Measurements from ENCODE around the gene PLEKHG5. TPM values are rescaled to one million over a fixed set of nuclear protein-coding genes. Genes with fewer than 3 reads are reported as not detected.

PLEKHG5 gene
- total and polyA plus RNA-seq, 10 of the 15 experiments (the other 5 are each of a cell fraction or from before 2014, with no cell fraction given) = 0.04 to 1.1 (median 0.18) TPM; not detected in 1

DNA sequence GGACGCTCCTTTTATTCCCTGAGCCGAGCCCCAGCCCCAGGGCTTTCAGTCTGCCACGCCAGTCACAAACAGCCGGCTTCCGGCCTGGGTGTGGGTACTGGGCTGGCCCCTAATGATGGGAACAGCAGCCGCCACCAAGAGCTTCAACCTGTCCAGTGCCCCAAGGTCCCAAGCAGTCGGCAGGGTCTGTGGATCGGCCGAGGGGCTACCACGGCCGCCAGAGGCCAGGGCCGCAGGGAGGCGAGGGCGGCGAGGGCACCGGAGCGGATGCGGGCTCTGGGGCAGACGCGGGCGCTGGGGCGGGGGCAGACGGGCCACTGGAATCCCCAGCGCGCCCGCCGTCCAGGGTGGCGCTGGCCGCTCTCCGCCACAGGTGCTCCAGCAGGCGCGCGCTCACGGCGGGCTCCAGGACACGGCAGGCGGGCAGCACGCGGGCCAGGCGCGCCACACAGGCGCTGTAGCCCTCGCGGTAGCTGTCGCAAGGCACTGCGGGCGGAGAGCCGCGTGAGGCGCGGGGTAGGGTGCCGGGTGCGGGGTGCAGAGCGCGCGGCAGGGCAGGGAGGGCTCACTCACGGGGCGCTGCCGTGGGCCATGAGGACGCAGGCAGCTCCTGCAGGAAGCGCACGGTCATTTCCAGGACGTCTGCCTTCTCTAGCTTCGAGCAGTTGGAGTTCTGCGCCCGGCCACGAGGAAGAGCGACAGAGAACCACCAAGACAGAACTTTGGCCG lies 72.6 kb downstream of the PLEKHG5 start:
- FAIRE-seq (no peak), ATAC-seq (no peak), DNase-seq (ENCODE audit: low read depth, low spot score) (no peak)
- Histone ChIP-seq H3K9me3 (replicated peaks; ENCODE audit: control insufficient read depth, insufficient read depth, low read length) (no peaks in the 10 kb centered on the region), H3K79me2 (ENCODE audit: control insufficient read depth, insufficient read depth, low read length) (no peaks in the 10 kb centered on the region), H3K9ac (ENCODE audit: control insufficient read depth, insufficient read depth, low read length) (no peak overlapping the region), H4K20me1 (ENCODE audit: control insufficient read depth, insufficient read depth) (no peaks in the 10 kb centered on the region; the same call in 1 of the 2 replicates), H3K36me3 (ENCODE audit: control insufficient read depth in 2 of 2, insufficient read depth in 2 of 2, low read length in 1 of 2) (no peaks in the 10 kb centered on the region), H3K4me1 (ENCODE audit: control insufficient read depth, insufficient read depth, low read length) (peaks cover 16% of the 10 kb centered on the region), H3K4me3 (no peak overlapping the region), H3K4me2 (ENCODE audit: control insufficient read depth, insufficient read depth) (no peak overlapping the region), H2AFZ (ENCODE audit: control insufficient read depth, low read depth, low read length) (no peak overlapping the region), H3K27me3 (replicated peaks in 1 of 2; ENCODE audit: control insufficient read depth in 2 of 2, insufficient read depth in 2 of 2, low read length in 1 of 2) (peaks cover 10 to 15% of the 10 kb centered on the region in 2 experiments; a peak in 3 of 4 replicates), H3K27ac (ENCODE audit: control insufficient read depth, insufficient read depth) (no peak overlapping the region)
- intact Hi-C loops (cut with micrococcal nuclease; ENCODE audit: unreplicated experiment) = no loop called here
- in situ Hi-C loops (cut with MboI) = no loop called here
- ChIA-PET CTCF (interaction anchor here (10.9 kb wide), 1 partner anchor 22 kb away, joined by 137 read pairs; no protein-coding TSS in a partner anchor), POLR2A (no interaction called here), SMC1A (ENCODE audit: uncharacterized antibody, unreplicated experiment) (interaction anchor here (1.6 kb wide), 1 partner anchor 19 kb away, joined by 3 read pairs; no protein-coding TSS in a partner anchor), RAD21 (ENCODE audit: unreplicated experiment) (no interaction called here)
- WGBS (ENCODE audit: insufficient coverage, insufficient replicate concordance, low lambda C conversion rate, missing lambda C conversion rate) = 50% methylated on average over 64 of the region's 69 CpGs
- no peak for TF ChIP-seq BCL3 (IDR thresholded peaks at IDR 0.05; ENCODE audit: borderline replicate concordance, insufficient read depth, low read depth, low read length, poor library complexity, severe bottlenecking)
- no peak for TF ChIP-seq POLR2A (IDR thresholded peaks at IDR 0.05; ENCODE audit: low read depth, low read length)
- TF ChIP-seq TBL1XR1 (IDR thresholded peaks at IDR 0.05; ENCODE audit: low read depth, low read length) = no peak
- TF ChIP-seq, protein P1, sequence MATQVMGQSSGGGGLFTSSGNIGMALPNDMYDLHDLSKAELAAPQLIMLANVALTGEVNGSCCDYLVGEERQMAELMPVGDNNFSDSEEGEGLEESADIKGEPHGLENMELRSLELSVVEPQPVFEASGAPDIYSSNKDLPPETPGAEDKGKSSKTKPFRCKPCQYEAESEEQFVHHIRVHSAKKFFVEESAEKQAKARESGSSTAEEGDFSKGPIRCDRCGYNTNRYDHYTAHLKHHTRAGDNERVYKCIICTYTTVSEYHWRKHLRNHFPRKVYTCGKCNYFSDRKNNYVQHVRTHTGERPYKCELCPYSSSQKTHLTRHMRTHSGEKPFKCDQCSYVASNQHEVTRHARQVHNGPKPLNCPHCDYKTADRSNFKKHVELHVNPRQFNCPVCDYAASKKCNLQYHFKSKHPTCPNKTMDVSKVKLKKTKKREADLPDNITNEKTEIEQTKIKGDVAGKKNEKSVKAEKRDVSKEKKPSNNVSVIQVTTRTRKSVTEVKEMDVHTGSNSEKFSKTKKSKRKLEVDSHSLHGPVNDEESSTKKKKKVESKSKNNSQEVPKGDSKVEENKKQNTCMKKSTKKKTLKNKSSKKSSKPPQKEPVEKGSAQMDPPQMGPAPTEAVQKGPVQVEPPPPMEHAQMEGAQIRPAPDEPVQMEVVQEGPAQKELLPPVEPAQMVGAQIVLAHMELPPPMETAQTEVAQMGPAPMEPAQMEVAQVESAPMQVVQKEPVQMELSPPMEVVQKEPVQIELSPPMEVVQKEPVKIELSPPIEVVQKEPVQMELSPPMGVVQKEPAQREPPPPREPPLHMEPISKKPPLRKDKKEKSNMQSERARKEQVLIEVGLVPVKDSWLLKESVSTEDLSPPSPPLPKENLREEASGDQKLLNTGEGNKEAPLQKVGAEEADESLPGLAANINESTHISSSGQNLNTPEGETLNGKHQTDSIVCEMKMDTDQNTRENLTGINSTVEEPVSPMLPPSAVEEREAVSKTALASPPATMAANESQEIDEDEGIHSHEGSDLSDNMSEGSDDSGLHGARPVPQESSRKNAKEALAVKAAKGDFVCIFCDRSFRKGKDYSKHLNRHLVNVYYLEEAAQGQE (IDR thresholded peaks at IDR 0.05; ENCODE audit: low read depth, low read length) = no peak
- BruUV-seq (replicated peaks) = no TSS peak

Data from GM12878 (cell line).